Vagina (tissue), 2 donors: ENCODE measurements around the gene IL17C.

Source experiments
- POLR2A ChIP-seq, 2 donors: fragments of 450-650 bp; IDR thresholded peaks; one replicate each; pipeline ENCODE4 v1.6.1; 2017; ENCODE audit warnings: antibody characterized with exemption in 2 of 2, mild to moderate bottlenecking in 2 of 2, moderate library complexity in 2 of 2
- TF ChIP-seq, protein P1 (sequence below), 3 experiments: fragments of 450-650 bp in 2 of 3; fragments of 200-600 bp in 1 of 3; sonication (generic) in 1 of 3; IDR thresholded peaks; one replicate each; pipeline ENCODE4 v1.5.1; 2017 to 2019; ENCODE audit warnings: antibody characterized with exemption in 3 of 3, mild to moderate bottlenecking in 2 of 3, moderate library complexity in 2 of 3

GRCh38 chr16:88599092-88599733, 39.2 kb upstream of the IL17C start:
- no peak for TF ChIP-seq POLR2A (IDR thresholded peaks at IDR 0.05)
- TF ChIP-seq, protein P1, sequence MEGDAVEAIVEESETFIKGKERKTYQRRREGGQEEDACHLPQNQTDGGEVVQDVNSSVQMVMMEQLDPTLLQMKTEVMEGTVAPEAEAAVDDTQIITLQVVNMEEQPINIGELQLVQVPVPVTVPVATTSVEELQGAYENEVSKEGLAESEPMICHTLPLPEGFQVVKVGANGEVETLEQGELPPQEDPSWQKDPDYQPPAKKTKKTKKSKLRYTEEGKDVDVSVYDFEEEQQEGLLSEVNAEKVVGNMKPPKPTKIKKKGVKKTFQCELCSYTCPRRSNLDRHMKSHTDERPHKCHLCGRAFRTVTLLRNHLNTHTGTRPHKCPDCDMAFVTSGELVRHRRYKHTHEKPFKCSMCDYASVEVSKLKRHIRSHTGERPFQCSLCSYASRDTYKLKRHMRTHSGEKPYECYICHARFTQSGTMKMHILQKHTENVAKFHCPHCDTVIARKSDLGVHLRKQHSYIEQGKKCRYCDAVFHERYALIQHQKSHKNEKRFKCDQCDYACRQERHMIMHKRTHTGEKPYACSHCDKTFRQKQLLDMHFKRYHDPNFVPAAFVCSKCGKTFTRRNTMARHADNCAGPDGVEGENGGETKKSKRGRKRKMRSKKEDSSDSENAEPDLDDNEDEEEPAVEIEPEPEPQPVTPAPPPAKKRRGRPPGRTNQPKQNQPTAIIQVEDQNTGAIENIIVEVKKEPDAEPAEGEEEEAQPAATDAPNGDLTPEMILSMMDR (IDR thresholded peaks at IDR 0.05): no peak
